GM21515 (cell line): ENCODE results near the gene CRCP.
"Not testable (repeated sequence)": the region's sequence is repeated elsewhere in the genome, so short reads cannot be mapped to it uniquely, and the experiment has no call there.

Experiments
- ATAC-seq: cut with Tn5 transposase; IDR thresholded peaks from one replicate; pipeline ENCODE4 v1.9.1; 2021; ENCODE audit not compliant: unreplicated experiment

Gene CRCP

DNA sequence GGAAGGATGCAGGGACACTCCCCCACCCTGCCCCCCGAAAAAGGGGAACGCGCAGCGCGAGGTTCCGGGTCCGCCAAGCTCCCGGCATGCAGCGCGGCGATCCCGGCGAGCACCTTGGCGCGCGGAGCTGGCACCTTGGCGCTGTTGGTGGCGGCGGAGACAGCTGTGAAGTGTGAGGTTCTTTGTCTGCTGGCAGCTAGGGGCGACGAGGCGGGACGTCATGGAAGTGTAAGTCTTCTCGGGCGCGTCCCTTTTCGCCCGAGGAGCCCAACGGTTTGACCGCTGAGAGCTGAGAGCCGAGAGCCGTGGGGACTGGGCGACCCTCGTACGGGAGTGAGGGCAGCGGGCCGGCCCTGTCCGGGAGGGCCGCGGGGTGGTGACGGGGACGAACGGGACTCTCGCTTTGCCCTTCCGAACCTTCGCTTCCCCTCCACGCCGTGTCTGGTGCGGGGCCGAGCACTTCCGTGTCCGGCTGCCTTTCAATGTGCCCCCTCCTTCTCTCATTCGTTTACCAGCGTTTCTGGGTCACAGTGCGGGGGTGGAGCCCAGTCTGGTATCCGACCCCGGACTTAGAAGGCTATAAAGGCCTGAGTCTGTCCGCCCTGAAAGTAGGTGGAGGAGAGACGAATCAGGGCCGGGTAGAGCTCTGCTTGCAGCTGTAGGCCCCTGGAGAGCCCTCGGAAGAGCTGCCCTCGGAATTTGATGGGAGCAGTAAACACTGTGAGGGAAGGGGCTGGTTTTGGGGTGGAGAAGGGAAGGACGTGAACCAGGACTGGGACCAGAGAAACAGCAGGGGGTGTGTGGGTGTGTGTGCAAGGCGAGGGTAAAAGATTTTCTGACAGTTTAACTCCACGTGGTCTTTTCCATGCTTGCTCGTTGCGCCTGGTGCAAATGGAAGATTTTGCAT lies at the start of gene CRCP:
CRCP (plus strand) TSS at position 105 of the 907 bp plus-strand sequence; CDS start at position 221, 116 bp downstream.
- peak; percentile 89 for ATAC-seq

DNA sequence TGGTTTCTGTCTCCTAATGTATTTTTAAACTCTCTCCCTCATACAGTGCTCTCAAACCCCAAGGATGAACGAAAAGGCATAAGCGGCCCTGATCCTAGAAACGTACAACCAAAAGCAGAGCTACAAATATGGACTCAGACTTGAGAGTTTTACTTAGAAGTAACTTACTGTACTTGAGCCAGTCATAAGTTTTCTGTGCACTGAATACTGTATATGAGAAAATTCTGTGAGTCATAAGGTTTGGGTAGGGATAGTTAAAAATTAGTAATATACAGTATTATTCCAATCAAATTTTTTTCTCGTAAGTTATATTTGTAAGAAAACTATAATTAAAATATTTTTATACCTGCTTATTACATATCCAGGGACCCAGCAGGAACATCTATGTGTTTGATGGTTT lies 44.9 kb upstream of the CRCP start:
- ATAC-seq: no peak

DNA sequence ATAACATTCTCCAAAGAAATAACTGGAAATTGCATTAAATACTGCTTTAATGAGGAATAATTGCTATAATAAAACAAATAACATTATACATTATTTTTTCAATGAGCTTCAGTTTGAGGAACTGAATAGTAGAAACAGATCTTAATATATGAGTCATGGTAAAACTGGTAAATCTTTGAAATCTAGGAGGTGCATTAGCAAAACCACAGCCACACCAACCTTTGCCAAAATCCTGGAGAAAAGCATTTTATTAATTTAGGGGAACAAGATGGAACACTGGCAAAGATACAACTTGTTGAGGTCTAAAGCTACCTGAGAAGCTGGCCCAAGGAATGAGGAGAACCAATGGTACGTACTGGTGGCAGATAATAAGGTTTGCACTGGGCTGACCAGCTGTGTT lies 44.4 kb upstream of the CRCP start:
- ATAC-seq: no peak

DNA sequence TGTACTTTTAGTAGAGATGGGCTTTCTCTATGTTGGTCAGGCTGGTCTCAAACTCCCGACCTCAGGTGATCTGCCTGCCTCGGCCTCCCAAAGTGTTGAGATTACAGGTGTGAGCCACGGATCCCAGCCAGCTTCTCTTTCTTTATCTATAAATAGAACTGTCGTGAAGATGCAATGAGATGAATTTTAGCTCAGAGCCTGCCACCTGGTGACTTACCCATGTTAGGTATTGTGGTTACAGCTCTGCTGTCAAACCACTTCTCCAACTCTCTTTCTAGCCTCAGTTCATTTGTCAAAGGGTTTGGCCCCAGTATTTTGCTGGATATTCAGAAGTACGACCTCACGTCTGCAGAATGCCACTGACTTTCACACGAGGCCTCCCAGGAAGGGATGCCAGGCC lies 42.4 kb upstream of the CRCP start:
- not testable (repeated sequence) for ATAC-seq

DNA sequence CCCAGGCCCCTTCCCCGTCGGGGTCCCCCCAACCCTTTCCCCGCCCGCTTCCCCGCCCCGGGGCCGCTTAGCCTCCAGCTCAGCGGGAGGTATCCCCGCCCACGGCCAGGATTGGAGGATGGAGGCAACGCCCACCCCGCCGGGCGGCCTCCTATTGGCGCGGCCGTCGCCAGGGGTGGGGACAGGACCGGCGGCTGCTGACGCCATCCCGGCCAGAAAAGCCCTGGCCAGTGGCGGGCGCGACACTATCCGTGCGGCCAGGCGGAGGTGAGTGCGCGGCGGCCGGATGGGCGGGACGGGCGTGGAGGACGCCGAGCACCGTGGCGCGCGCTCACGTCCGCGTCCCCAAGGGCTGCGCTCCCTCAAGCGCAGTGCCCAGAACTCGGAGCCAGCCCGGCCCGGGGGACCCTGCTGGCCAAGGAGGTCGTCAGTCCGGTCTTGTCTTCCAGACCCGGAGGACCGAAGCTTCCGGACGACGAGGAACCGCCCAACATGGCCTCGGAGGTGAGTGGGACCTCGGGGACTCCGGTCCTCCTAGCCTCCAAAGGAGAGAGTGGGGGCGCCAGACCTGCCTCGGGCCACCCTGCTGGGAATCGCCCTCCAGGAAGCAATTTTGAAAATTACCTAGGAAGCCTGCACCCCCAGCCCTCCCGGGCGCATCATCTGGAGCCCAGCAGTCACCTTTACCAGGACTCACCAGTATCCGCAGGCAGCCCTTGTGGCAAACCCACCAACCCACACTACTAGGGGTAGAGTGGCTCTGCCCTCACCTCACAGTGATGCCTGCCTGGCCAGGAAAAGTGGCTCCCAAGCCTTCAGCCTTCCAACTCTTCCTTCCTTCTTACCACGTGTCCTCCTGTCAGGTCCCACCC lies 38.8 kb upstream of the CRCP start, which contains the start of gene ASL:
ASL (plus strand) TSS at position 230 of the 872 bp plus-strand sequence; CDS start at position 493, 263 bp downstream.
- peak; percentile 99 for ATAC-seq

DNA sequence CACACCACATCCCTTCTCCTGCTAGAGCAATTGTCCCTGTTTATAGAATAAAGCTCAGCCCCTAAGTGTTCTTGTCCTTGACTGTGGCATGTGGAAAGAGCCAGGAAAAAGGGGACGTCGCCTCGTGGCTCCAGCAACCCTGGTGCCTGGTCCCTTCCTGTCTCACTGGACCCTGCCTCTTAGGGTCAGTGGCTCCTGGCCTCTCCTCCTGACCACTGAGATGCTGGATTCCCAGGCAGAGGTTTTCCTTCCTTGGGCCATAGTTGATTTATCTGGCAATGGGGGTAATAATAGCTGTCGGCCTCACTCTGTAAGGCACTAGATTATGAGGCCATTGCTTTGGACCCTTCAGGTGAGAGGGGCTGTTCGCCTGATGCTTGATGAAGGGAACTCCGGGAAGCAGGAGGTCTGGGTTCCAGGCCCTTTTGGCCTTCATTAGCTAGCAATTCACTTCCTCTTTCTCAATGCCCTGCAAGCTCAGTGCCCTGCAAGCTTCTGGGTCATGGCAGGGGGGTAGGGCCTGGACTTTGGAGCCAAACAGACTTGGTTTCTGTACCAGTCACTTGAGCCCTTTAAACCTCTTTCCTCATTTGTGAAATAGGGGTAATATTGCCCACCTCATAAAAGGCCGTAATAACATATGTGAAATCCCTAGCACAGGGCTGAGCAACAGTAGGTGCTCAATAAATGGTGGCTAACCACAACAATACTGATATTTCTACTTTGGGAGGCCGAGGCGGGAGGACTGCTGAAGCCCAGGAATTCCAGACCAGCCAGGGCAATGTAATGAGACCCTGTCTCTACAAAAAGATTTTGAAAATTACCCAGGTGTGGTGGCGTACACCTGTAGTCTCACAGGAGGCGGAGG lies 38.0 kb upstream of the CRCP start:
- no peak for ATAC-seq

DNA sequence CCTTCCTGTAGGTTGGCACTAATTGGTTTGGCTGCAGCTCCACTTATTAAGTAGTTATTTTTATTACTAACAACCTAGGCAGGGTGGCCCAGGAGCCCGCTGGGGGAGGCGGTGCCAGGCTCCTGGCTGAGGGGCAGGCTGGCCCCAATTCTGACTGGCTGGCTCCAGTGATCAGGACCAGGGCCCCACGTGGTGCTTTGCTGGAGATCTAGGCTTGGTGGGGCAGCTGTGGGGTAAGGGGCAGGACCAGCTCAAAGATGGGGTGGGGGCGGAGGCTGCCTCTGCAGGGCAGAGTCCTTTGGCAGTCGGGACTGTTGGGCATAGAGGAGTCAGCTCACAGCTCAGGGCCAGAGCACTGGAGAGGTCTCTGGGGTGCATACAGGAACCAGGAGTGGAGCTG lies 36.6 kb upstream of the CRCP start:
- ATAC-seq: no peak

DNA sequence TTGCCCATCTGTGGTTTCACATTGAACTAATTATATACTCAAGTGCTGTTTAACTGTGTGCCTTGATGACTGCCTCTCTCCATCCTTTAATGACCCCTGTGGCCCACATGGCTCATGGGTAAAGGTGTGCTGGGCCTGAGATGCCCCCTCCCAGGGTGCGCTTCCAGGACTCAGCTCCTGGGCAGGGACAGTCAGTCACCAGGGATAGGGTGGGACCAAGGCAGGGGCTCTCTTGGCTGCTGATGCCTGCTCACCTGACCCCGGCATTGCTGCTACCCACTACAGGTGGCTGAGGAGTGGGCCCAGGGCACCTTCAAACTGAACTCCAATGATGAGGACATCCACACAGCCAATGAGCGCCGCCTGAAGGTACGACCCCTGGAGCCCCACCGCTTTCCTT lies 32.6 kb upstream of the CRCP start:
- no peak for ATAC-seq

DNA sequence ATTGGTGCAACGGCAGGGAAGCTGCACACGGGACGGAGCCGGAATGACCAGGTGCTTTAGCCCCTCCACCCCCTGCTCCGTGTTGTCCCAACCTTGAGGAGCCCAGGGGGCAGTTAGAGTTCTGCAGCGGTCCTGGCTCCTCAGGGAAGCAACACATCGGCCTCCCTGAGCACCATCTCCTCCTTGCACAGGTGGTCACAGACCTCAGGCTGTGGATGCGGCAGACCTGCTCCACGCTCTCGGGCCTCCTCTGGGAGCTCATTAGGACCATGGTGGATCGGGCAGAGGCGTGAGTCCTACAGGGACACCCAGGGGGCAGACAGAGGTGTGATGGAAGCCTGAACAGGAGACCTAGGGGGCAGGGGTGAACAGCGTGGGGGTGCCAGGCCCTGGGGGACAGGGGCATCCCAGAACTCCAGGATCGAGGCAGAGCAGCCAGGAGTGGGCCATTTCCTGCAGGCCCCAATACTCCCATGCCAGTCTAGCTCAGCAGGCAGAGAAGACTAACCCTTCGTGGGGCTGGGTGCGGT lies 31.7 kb upstream of the CRCP start:
- ATAC-seq: no peak

DNA sequence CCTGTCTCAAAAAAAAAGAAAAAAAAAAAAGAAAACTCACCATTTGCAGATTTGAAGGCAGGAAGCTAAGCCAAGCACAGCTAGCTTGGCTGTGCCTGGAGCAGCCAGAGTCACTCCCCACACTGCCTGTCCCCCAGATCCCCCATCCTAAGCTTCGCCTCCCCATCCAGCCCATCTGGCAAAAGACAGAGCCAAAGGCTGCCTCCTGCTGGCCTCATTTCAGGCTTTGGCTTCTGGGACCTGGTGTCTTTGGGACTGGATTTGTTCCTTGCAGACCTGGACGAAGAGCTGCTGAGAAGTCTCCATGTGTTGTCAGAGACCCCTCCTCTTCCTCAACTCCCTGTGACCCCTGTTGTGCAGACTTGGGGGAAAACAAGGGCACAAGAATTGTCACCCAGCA lies 31.0 kb upstream of the CRCP start:
- ATAC-seq: no peak

DNA sequence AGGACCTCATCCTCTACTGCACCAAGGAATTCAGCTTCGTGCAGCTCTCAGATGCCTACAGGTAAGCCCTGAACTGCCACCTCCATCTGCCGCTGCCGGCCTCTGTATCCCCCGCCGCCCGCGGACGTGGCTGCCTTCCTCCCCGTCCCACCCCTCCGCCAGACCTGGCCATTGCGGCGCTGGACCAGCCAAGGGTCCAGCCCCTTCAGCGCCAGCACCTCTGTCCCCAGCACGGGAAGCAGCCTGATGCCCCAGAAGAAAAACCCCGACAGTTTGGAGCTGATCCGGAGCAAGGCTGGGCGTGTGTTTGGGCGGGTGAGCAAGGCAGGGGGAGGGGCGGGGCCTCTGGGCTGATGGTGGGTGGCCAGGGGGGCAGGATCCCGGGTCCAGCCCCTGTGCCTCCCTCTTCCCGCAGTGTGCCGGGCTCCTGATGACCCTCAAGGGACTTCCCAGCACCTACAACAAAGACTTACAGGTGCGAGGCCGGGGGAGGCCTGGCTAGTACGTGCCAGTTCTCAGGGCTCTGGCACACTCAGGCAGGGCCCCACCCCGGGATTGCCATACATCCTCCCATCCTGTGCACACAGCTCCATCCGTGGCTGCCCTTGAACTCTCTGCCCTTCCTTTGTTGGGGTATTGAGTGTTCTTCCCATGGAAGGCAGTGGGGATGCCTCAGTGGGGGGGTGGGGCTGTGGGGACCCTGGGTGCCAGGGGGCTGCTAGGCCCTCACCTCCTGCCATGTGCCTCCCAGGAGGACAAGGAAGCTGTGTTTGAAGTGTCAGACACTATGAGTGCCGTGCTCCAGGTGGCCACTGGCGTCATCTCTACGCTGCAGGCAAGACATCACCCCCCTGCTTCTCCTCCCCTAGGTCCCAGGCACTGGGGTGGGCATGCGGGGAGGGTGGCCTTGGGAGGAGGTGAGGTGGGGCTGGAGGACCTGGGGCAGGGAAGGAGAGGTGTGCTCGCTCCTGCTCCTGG lies 25.5 kb upstream of the CRCP start:
- ATAC-seq: no peak

DNA sequence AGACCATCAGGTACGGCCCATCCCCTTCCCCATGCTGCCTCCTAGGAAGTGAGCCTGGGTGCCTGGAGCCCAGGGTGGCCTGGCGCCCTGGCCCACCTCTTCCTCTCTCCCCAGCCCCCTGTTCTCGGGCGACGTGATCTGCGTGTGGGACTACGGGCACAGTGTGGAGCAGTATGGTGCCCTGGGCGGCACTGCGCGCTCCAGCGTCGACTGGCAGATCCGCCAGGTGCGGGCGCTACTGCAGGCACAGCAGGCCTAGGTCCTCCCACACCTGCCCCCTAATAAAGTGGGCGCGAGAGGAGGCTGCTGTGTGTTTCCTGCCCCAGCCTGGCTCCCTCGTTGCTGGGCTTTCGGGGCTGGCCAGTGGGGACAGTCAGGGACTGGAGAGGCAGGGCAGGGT lies 22.0 kb upstream of the CRCP start:
- ATAC-seq: no peak

DNA sequence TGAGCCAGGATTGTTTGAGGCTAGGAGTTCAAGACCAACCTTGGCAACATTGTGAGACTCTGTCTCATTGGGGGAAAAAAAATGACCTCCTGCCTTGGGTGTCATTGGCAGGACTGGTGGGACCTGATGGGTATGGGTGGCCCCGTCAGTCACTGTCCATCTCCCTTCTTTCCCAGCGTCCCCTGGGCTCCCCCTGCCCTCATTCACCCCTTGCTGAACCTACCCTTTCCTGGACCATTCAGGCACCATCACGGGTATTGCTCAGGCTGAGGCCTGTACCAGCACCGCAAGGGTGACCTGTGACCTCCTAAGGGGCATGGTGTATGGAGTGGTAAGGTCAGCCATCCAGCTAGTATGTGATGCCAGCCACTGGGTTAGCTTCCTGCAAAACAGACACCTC lies 19.6 kb upstream of the CRCP start:
- ATAC-seq: no peak

DNA sequence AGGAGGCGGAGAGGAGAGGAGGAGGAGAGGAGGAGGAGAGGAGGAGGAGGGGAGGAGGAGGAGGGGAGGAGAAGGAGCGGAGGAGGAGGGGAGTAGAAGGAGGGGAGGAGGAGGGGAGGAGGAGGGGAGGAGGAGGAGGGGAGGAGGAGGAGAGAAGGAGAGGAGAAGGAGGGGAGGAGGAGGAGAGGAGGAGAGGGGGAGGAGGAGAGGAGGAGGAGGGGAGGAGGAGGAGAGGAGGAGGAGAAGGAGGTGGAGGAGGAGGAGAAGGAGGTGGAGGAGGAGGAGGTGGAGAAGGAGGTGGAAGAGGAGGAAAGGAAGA lies 15.5 kb upstream of the CRCP start:
- no peak for ATAC-seq

DNA sequence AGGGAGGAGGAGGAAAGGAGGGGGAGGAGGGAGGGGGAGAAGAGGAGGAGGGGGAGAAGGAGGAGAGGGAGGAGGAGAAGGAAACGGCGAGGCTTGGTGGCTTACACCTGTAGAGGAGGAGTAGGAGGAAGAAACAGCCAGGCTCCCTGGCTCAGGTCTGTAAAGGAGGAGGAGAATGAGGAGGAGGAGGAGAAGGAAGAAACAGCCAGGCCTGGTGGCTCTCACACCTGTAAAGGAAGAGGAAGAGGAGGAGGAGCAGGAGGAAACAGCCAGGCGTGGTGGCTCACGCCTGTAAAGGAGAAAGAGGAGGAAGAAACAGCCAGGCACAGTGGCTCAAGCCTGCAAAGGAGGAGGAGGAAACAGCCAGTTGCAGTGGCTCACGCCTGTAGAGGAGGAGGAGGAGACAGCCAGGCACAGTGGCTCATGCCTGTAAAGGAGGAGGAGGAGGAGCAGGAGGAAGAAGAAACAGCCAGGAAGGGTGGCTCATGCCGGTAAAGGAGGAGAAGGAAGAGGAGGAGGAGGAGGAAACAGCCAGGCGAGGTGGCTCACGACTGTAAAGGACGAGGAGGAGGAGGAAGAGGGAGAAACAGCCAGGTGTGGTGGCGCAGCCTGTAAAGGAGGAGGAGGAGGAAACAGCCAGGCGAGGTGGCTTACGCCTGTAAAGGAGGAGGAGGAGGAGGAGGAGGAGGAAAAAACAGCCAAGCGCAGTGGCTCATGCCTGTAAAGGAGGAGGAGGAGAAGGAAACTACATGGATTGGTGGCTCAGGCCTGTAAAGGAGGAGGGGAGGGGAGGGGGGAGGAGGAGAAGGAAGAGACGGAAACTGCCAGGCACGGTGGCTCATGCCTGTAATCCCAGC lies 14.9 kb upstream of the CRCP start:
- peak; percentile 82 for ATAC-seq

DNA sequence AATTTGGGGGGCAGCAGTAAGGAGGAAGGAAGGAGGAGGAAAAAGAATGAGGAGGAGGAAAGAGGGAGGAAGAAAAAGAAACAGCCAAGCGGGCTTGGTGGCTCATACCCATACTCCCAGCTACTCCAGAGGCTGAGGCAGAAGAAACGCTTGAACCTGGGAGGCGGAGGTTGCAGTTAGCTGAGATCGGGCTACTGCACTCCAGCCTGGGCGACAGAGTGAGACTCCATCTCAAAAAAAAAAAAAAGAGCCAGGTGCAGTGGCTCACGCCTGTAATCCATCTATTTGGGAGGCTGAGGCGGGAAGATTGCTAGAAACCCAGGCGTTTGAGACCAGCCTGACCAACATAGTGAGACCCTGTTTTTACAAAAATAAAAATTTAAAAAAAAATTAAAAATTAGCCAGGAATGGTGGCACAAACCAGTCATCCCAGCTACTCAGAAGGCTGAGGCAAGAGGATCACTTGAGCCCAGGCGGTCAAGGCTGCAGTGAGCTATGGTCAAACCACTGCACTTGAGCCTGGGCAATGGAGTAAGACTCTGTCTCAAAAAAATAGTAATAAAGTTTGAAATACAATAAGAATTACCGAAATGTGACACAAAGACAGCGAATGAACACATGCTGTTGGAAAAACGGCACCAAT lies 14.1 kb upstream of the CRCP start:
- no peak for ATAC-seq

DNA sequence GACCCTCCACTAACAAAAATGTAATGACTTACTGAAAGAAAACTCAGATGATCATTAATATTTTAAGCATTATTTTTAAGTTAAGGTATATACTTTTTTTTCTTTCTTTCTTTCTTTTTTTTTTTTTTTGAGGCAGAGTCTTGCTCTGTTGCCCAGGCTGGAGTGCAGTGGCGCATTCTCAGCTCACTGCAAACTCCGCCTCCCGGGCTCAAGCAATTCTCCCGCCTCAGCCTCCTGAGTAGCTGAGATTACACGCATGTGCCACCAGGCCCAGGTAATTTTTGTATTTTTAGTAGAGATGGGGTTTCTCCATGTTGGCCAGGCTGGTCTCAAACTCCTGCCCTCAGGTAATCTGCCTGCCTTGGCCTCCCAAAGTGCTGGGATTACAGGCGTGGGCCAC lies 12.5 kb upstream of the CRCP start:
- ATAC-seq: not testable (repeated sequence)

DNA sequence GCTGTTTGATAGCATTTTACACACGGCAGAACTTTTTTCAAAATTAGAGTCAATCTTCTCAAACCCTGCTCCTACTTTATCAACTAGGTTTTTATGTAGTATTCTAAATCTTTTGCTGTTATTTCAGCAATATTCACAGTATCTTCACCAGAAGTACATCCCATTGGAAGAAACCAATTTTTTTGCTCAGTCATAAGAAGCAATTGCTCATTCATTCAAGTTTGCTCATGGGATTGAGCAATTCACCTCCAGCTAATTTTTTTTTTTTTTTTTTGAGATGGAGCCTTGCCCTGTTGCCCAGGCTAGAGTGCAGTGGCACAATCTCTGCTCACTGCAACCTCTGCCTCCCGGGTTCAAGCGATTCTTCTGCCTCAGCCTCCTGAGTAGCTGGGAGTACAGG lies 10.7 kb upstream of the CRCP start:
- not testable (repeated sequence) for ATAC-seq
